ENCODE results near the gene RAD21L1.

- TF ChIP-seq EZH2 (IDR thresholded peaks at IDR 0.05): no peak
- TF ChIP-seq CTCF (IDR thresholded peaks at IDR 0.05): no peak
Measured at GRCh38 chr20:1183153-1183552, 42.7 kb upstream of the RAD21L1 start.
